ENCODE data around the gene EEF1AKMT1.

DNA sequence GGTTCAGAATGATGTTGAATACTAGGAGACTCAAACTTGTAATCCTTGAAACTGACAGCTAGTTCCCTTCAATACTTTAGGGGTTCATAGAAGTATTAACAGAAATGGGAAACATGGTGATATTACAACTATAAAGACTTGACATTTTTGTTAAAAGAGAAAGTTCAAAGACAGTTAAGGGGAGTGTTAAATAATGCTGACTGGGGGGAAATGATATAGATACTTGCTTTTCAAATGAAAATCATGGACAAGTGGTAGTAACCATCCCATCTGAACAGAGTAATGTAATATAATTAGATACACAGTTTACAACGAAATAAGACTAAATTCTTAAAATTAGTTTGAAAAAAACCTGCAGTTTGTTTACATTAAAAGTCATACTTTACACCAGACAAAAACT lies 6.6 kb upstream of the EEF1AKMT1 start:
- TF ChIP-seq GATA2 (IDR thresholded peaks at IDR 0.05; ENCODE audit: low read depth, low read length) (no peak), GATA3 (IDR thresholded peaks at IDR 0.05; ENCODE audit: low read depth, low read length) (no peak)
